ENCODE results near the gene NEMP2. TPM values are rescaled to one million over a fixed set of nuclear protein-coding genes. Genes with fewer than 3 reads are reported as not detected.
"Not testable (repeated sequence)": the region's sequence is repeated elsewhere in the genome, so short reads cannot be mapped to it uniquely, and the experiment has no call there.

Gene NEMP2
- polyA plus RNA-seq, 1 donor from 2014 or later = 1.1 TPM

DNA sequence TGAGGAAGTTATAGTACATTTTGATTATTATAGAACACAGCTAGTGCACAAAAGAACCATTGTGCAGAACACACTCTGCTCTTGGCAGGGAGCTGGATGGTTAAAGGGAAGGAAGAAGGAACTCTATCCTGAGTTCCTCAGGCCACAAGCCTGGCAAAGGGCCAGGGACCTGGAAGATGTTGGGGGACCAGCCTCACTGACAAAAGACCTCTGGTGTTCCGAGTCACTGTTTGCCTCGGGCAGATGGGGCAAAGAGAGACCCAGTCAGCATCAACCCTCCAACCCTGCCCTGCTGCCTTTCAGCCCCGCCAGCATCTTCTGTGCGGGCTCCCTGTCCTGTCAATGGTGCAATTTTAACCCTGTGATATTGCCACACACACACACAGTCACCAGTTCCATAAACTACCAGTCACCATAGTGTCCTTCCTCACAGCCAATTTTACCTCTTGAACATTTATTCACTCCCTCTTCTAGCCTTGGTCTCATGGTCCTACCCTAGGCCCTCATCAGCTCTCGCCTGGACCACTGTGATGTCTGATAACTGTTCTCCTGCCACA, 21.9 kb downstream of the NEMP2 start:
- Histone ChIP-seq H3F3A (ENCODE audit: insufficient read depth, low read length, poor library complexity, severe bottlenecking) (no peaks in the 10 kb centered on the region), H3K9ac (ENCODE audit: low read length) (no peak overlapping the region), H3K79me2 (replicated peaks; ENCODE audit: insufficient read depth, low read length) (no peaks in the 10 kb centered on the region), H3K4me3 (ENCODE audit: low read length) (no peak overlapping the region), H4K20me1 (ENCODE audit: insufficient read depth) (no peaks in the 10 kb centered on the region), H3K36me3 (ENCODE audit: insufficient read depth, low read length) (no peaks in the 10 kb centered on the region), H3K9me2 (ENCODE audit: insufficient read depth, low read length) (no peaks in the 10 kb centered on the region), H3K4me2 (ENCODE audit: low read length) (no peak overlapping the region), H2AFZ (ENCODE audit: low read depth, low read length) (no peak overlapping the region), H3K27ac (ENCODE audit: low read length) (no peak overlapping the region), H3K9me3 (ENCODE audit: low read length) (no peaks in the 10 kb centered on the region), H3K27me3 (ENCODE audit: insufficient read depth, low read depth, low read length) (no peaks in the 10 kb centered on the region)
- TF ChIP-seq CTCF (IDR thresholded peaks at IDR 0.05; ENCODE audit: poor library complexity, severe bottlenecking) (no peak), MXI1 (conservative IDR thresholded peaks at IDR 0.05; ENCODE audit: poor library complexity, severe bottlenecking) (no peak), POLR2AphosphoS5 (IDR thresholded peaks at IDR 0.05) (no peak), SMC3 (conservative IDR thresholded peaks at IDR 0.05; ENCODE audit: poor library complexity) (no peak)

- no peaks in the 10 kb centered on the region for H3F3A ChIP-seq (ENCODE audit: insufficient read depth, low read length, poor library complexity, severe bottlenecking)
- no peaks in the 10 kb centered on the region for H3K9me3 ChIP-seq (ENCODE audit: low read length)
- H2AFZ ChIP-seq (ENCODE audit: low read depth, low read length) = no peak overlapping the region
- no peak overlapping the region for H3K4me3 ChIP-seq (ENCODE audit: low read length)
- H4K20me1 ChIP-seq (ENCODE audit: insufficient read depth) = no peaks in the 10 kb centered on the region
- H3K36me3 ChIP-seq (ENCODE audit: insufficient read depth, low read length) = no peaks in the 10 kb centered on the region
- H3K27ac ChIP-seq (ENCODE audit: low read length) = no peak overlapping the region
- no peak overlapping the region for H3K4me2 ChIP-seq (ENCODE audit: low read length)
- H3K9ac ChIP-seq (ENCODE audit: low read length) = no peak overlapping the region
- H3K27me3 ChIP-seq (ENCODE audit: insufficient read depth, low read depth, low read length) = no peaks in the 10 kb centered on the region
- H3K9me2 ChIP-seq (ENCODE audit: insufficient read depth, low read length) = no peaks in the 10 kb centered on the region
- H3K79me2 ChIP-seq (replicated peaks; ENCODE audit: insufficient read depth, low read length) = no peaks in the 10 kb centered on the region
- TF ChIP-seq POLR2AphosphoS5 (IDR thresholded peaks at IDR 0.05) (no peak), MXI1 (conservative IDR thresholded peaks at IDR 0.05; ENCODE audit: poor library complexity, severe bottlenecking) (no peak), REST (IDR thresholded peaks at IDR 0.05; ENCODE audit: borderline replicate concordance) (no peak), EZH2 (IDR thresholded peaks at IDR 0.05; ENCODE audit: borderline replicate concordance, insufficient read depth, low read length, poor library complexity, severe bottlenecking) (no peak), TAF1 (IDR thresholded peaks at IDR 0.05; ENCODE audit: low read depth) (no peak), EP300 (conservative IDR thresholded peaks at IDR 0.05; ENCODE audit: poor library complexity, severe bottlenecking) (no peak), CTCF (IDR thresholded peaks at IDR 0.05; ENCODE audit: poor library complexity, severe bottlenecking) (peak; percentile 55), RAD21 (conservative IDR thresholded peaks at IDR 0.05) (peak; percentile 58), SMC3 (conservative IDR thresholded peaks at IDR 0.05; ENCODE audit: poor library complexity) (no peak)
Observed at GRCh38 chr2:190511104-190511503, 23.4 kb downstream of the NEMP2 start.

- not testable (repeated sequence) for H3K36me3 ChIP-seq (ENCODE audit: insufficient read depth, low read length); H3K9me2 ChIP-seq (ENCODE audit: insufficient read depth, low read length); H4K20me1 ChIP-seq (ENCODE audit: insufficient read depth); H3K4me3 ChIP-seq (ENCODE audit: low read length); H3F3A ChIP-seq (ENCODE audit: insufficient read depth, low read length, poor library complexity, severe bottlenecking); H3K9ac ChIP-seq (ENCODE audit: low read length); H3K9me3 ChIP-seq (ENCODE audit: low read length); H3K27me3 ChIP-seq (ENCODE audit: insufficient read depth, low read depth, low read length); H3K4me2 ChIP-seq (ENCODE audit: low read length); H2AFZ ChIP-seq (ENCODE audit: low read depth, low read length); H3K79me2 ChIP-seq (replicated peaks; ENCODE audit: insufficient read depth, low read length); H3K27ac ChIP-seq (ENCODE audit: low read length)
Observed at GRCh38 chr2:190509895-190510294, 24.6 kb downstream of the NEMP2 start.
